Stimulated activated memory B cell treated with anti-CD40 and anti-IgM and Interleukin-4, amounts not matched to agents 10 μg/mL and 1 μg/mL and 100 μg/mL, for 72 hours (primary cell): ENCODE data around the gene BMP10.

Experiments
- ATAC-seq: fragments of 150-1000 bp; cut with Tn5 transposase; 2 replicates; pipeline ENCODE4 v1.10.0; 2021
- H3K27ac Mint-ChIP-seq: one replicate; pipeline ENCODE4 v1.8.0; 2022; ENCODE audit warnings: mild to moderate bottlenecking, mixed read lengths
- H3K27me3 Mint-ChIP-seq: one replicate; pipeline ENCODE4 v1.8.0; 2022; ENCODE audit warnings: mixed read lengths
- H3K36me3 Mint-ChIP-seq: one replicate; pipeline ENCODE4 v1.8.0; 2022; ENCODE audit warnings: mixed read lengths
- H3K4me1 Mint-ChIP-seq: one replicate; pipeline ENCODE4 v1.8.0; 2022; ENCODE audit warnings: mixed read lengths
- H3K4me3 Mint-ChIP-seq: one replicate; pipeline ENCODE4 v1.8.0; 2022; ENCODE audit warnings: mild to moderate bottlenecking, moderate library complexity, mixed read lengths
- H3K9me3 Mint-ChIP-seq: one replicate; pipeline ENCODE4 v1.8.0; 2022; ENCODE audit warnings: mixed read lengths

The BMP10 gene

DNA sequence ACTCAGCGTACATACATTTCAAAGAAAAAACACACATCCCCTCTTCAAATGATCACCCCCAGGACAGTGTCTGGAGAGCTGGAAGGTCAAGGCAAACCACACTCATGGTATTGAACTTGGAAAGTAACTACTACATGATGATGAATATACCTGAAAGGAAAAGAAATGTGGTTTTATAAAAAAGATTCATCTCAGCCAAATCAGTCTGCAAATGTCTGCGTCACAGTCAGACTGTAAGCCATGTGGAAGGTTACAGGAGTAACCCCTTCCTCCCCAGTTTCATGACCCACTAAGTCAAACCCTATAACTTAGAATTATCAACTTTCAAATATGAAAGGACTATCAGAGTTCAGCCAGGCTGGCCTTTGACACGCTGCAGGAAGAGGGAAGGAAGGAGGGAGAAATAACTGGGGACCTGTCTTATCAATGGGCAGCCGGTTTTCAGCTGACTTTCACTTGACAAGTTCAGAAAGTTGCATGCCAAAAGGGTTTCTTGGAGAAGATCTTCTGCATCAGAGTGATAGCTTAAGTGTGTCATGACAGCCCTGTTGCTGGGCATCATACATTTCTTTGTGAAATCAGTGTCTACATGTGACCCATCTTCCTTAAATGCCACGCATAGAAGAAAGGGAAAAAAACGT is 7.0 kb upstream of the BMP10 start:
- H3K9me3 Mint-ChIP-seq: no peaks in the 10 kb centered on the region
- H3K4me1 Mint-ChIP-seq: peaks cover 6% of the 10 kb centered on the region
- H3K27me3 Mint-ChIP-seq: no peaks in the 10 kb centered on the region
- no peak for ATAC-seq
- H3K27ac Mint-ChIP-seq: no peak overlapping the region
- no peaks in the 10 kb centered on the region for H3K36me3 Mint-ChIP-seq
- H3K4me3 Mint-ChIP-seq: no peak overlapping the region

DNA sequence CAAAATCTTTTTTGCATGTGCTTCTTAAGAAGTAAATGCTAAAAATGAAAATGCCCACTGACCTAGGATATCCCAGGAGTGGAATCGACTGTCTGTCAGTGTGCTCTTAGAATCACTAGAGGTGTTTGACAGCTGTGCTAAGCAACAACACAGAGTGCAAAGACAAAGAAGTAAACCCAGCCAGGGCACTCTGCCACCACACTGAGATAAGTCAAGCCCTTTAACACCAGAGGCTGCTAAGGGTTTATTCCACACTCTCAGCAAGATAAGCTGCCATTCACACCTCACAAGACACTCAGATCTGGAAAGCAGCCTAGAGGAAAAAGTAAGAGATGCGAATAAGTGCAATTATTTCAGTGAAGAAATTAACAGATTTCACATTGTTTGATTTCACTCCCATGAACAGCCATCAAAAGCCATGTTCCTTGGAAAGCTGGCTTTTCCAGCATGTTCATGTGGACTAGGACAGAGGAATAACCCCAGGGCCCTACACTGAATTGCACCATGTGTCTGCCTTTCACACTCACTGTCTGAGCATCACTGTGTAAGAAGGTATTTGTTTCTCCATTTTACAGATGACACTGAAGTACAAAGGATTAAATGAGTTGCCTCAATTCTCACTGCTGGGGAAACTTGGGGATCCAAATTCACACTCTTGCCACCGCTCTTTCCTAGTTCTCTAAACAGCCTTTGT is 6.0 kb upstream of the BMP10 start:
- ATAC-seq: no peak
- Mint-ChIP-seq H3K9me3 (no peaks in the 10 kb centered on the region), H3K36me3 (no peaks in the 10 kb centered on the region), H3K4me3 (no peak overlapping the region), H3K27me3 (no peaks in the 10 kb centered on the region), H3K27ac (no peak overlapping the region), H3K4me1 (peaks cover 6% of the 10 kb centered on the region)

DNA sequence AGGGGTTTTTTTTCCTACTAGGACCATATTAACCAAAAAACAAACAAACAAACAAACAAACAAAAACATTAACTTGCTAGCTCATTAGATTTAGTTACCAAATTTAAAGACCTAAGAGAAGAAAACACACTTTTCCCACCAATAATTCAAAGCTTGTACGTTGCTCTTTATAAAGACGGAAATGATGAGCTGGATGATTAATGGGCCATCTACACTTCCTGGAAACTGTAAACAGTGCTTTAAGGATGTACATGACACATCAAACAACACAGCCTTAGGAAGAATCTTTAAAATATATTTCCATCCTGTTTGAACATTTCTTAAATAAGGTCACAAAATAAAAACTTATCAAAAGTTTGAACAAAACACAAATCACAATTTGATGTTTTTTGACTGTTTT is 982 bp downstream of the BMP10 start:
- H3K36me3 Mint-ChIP-seq: no peaks in the 10 kb centered on the region
- H3K4me3 Mint-ChIP-seq: no peak overlapping the region
- no peak overlapping the region for H3K27ac Mint-ChIP-seq
- ATAC-seq: no peak
- no peaks in the 10 kb centered on the region for H3K4me1 Mint-ChIP-seq
- H3K9me3 Mint-ChIP-seq: no peaks in the 10 kb centered on the region
- no peaks in the 10 kb centered on the region for H3K27me3 Mint-ChIP-seq

DNA sequence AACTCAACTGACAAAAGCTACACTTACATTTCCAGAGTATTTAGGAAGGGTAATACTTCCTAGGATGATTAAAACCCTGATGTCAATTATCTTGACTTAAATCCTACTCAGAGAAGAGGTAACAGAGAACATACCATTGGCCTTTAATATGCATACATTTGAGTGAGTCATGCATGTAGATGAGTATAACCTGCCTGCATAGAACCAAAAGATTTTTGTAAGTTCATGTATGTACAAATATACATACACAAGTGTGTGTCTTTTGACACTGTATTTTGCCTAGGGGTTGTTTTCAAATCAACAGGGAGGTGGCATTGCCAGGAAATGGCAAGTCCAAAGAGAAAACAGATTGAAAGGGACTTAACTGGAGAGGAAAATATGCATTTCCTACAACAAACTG is 6.1 kb downstream of the BMP10 start:
- ATAC-seq: no peak
- Mint-ChIP-seq H3K9me3 (no peaks in the 10 kb centered on the region), H3K4me1 (no peaks in the 10 kb centered on the region), H3K4me3 (no peak overlapping the region), H3K27me3 (no peaks in the 10 kb centered on the region), H3K27ac (peak overlapping the region; percentile 23), H3K36me3 (no peaks in the 10 kb centered on the region)

DNA sequence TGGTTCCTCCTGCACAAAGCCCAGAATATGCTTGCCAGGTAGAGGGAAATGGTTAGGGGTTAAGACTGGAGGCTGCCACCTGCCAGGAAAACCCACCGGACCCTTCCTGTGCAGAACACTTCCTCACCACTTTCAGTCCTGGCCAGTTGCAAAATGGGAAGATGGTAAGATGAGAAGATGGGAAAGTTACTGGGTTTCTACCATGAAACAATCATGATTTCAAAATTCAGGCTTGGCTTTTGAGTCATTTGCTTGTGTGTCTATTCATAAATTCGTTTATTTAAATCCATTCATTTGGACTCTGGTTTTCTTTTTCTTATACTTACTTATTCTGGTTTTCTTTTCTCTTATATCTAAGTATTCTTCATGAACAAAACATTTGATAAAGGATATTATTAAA is 7.2 kb downstream of the BMP10 start:
- Mint-ChIP-seq H3K4me3 (no peak overlapping the region), H3K36me3 (no peaks in the 10 kb centered on the region), H3K27ac (peak overlapping the region; percentile 23), H3K27me3 (no peaks in the 10 kb centered on the region), H3K4me1 (no peaks in the 10 kb centered on the region), H3K9me3 (no peaks in the 10 kb centered on the region)
- no peak for ATAC-seq

DNA sequence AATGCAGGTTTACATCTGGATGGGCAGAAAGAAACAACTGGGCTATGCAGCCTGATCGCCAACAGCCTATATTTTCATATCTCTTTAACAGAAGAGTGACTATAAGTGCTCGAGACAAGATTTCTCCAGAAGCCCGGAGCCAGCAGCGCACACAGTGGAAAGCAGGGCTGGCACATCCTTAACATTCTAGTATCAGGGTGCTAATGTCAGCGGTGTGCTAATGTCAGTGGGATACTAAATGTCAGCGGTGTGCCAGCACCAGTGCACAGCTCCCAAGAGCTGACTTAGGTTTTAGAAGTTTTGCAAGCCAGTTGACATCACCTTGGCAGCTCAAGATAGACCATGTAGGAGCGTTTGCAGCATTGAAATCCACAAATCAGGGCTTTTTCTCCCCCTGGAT is 8.3 kb downstream of the BMP10 start:
- Mint-ChIP-seq H3K27me3 (no peaks in the 10 kb centered on the region), H3K9me3 (no peaks in the 10 kb centered on the region), H3K36me3 (no peaks in the 10 kb centered on the region), H3K4me3 (no peak overlapping the region), H3K4me1 (peaks cover 9% of the 10 kb centered on the region), H3K27ac (no peak overlapping the region)
- ATAC-seq: no peak

DNA sequence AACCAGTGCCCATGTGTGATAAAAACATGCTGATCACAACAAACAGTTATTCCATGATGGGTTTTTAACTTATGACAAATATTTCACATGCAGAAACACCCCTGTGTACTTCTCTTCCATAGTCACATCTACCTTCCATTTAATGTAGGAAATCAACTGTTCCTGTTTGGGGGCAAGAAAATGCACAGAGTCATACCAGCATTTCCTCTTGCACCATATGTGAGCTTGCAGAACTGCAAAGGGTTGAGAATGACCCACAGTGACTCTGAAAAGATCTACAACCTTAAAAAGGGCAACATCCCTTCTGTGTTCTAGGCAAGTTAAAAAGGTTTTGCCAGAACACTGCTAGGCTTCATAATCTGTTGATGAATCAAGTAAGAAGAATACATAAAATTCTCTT is 9.9 kb downstream of the BMP10 start:
- peaks cover 24% of the 10 kb centered on the region for H3K4me1 Mint-ChIP-seq
- H3K27me3 Mint-ChIP-seq: no peaks in the 10 kb centered on the region
- no peak overlapping the region for H3K4me3 Mint-ChIP-seq
- H3K36me3 Mint-ChIP-seq: no peaks in the 10 kb centered on the region
- H3K9me3 Mint-ChIP-seq: no peaks in the 10 kb centered on the region
- ATAC-seq: no peak
- H3K27ac Mint-ChIP-seq: no peak overlapping the region

DNA sequence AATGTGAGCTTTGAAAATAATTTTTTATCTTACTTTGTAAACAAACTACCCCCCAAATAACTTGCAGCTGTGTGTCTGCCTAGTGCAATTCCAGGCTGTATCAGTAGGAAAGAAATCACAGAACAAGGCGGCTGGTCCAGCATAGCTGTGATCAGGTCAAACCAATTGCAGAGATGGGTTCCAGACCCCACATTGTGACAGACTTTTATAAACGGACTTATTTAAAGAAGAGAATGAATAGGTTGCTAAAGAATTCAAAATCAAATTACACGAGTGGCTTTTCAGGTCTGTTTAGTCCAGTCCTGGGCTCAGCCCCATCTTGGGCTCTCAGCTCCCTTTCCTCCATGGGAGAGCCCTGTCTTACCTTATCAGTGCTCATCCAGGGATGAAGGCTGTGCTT is 11.1 kb downstream of the BMP10 start:
- no peak for ATAC-seq
- Mint-ChIP-seq H3K27ac (no peak overlapping the region), H3K36me3 (no peaks in the 10 kb centered on the region), H3K4me3 (no peak overlapping the region), H3K9me3 (no peaks in the 10 kb centered on the region), H3K27me3 (no peaks in the 10 kb centered on the region), H3K4me1 (peaks cover 24% of the 10 kb centered on the region)

DNA sequence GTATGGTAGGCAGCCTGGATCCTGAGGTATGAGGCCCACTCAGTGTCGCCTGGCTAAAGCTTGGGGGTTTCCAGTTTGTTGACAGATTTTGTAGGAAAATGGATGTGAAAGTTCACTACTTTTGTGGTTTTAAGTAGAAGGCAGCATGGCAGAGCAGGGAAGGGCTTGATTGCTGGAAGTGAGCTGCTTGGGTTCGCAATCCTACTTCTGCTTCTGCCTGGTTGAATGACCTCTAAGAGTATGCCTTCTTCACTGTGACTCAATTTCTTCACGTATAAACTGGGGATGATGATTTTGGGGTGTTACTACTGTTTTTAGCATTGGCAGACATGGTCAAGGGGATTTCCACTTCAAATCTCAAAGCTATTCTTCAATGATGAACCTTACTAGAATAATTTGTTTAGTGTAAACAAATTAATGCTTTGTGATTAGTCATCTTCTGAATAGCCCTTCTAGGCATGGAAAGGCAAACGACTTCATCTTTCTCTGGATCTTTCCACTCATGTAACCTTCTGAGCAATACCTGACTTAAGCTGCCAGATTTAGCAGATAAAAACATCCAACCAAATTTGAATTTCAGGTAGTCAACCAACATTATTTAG is 13.2 kb downstream of the BMP10 start:
- Mint-ChIP-seq H3K36me3 (no peaks in the 10 kb centered on the region), H3K27ac (peak overlapping the region; percentile 62), H3K4me1 (peaks cover 24% of the 10 kb centered on the region), H3K4me3 (no peak overlapping the region), H3K27me3 (no peaks in the 10 kb centered on the region), H3K9me3 (no peaks in the 10 kb centered on the region)
- peak; percentile 96 for ATAC-seq

DNA sequence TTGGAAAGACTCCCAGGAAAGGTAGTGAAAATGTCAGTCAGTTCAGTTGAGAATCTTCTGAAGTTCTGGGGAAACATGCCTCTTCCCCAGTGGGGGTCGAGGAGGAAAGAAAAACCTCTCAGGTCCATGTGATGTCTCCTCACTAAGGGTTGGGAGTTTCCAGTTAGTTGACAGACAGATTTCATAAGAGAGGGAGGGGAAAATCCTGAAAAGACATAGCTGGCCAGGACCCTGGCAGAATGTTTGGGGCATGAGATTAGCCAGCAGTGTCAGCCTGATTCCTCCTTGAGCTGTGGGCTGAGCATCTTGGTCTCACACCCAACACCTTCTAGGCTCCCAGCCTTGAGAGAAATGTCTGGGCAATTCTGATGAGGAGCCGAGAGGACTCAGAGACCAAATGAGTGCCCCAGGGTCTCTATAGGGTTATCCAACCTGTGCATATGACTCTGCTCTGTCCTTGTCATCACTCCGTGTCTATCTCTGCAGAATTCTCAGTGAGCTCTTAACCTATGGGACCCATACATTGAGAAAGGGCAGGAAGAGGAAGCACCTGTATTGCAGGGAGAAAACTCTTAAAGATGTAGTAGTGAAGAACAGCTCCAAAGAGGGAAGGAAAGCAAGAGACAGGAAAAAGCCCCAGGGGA is 13.9 kb downstream of the BMP10 start:
- H3K9me3 Mint-ChIP-seq: no peaks in the 10 kb centered on the region
- peaks cover 24% of the 10 kb centered on the region for H3K4me1 Mint-ChIP-seq
- no peaks in the 10 kb centered on the region for H3K36me3 Mint-ChIP-seq
- H3K4me3 Mint-ChIP-seq: peak overlapping the region; percentile 6
- ATAC-seq: peak; percentile 64
- H3K27ac Mint-ChIP-seq: peak overlapping the region; percentile 62
- H3K27me3 Mint-ChIP-seq: no peaks in the 10 kb centered on the region

DNA sequence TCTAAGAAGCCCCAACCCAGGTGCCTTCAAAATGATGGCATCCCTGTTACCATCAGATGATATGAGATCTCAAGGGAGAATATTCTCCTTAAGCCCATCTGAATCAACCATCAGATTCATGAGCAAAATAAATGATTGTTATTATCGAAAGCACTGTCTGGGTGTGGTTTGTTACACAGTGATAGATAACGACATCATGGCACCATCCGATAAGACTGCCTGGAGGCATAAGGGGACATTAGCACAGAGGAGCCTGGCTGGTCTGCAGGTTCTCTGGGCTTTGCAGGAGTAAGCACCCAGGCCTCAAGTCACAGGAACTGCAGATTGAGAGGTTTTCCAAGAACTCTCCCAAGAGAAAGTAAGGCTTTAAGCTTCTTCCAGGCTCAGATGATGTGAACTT is 15.6 kb downstream of the BMP10 start:
- no peak for ATAC-seq
- Mint-ChIP-seq H3K4me1 (peaks cover 24% of the 10 kb centered on the region), H3K27ac (no peak overlapping the region), H3K27me3 (no peaks in the 10 kb centered on the region), H3K36me3 (no peaks in the 10 kb centered on the region), H3K4me3 (no peak overlapping the region), H3K9me3 (no peaks in the 10 kb centered on the region)

DNA sequence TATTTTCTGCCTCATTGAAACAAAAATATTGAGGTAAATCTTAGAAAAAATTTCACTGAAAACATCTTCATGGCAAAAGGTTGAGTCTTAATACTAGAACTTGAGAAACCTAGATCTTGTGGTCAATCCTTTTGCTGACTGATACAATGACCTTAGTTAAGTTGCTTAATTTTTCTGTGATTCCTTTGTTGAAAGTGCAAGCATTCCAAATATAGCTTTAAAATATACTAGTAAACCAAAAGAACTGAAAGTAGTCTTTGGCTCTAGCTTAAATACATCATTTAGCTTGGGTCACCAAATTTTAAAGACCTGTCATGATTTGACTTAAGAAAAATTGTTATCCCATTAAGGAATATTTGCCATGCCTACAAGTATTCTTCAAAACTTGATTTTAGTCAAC is 16.7 kb downstream of the BMP10 start:
- H3K27me3 Mint-ChIP-seq: no peaks in the 10 kb centered on the region
- H3K4me3 Mint-ChIP-seq: no peak overlapping the region
- no peaks in the 10 kb centered on the region for H3K9me3 Mint-ChIP-seq
- no peak for ATAC-seq
- no peak overlapping the region for H3K27ac Mint-ChIP-seq
- H3K36me3 Mint-ChIP-seq: no peaks in the 10 kb centered on the region
- H3K4me1 Mint-ChIP-seq: peaks cover 24% of the 10 kb centered on the region

DNA sequence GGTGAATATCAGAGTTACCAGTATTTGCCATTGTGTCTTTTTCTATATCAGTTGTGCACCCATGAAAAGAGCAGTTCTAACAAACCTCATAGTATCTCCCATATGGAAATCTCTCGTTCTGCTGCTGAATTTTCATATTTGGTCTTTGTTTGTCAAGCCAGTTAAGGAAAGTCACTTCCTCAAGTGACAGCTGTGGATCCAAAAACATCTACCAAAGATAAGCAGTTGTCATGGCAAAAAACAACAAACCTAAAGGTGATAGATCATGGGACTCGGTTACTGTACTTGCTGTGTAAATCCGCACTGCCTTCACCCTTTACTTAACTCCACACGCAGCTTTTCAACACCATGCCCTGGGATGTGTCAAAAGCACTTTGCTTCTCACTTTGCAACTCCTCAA is 17.3 kb downstream of the BMP10 start:
- Mint-ChIP-seq H3K36me3 (no peaks in the 10 kb centered on the region), H3K27me3 (no peaks in the 10 kb centered on the region), H3K9me3 (no peaks in the 10 kb centered on the region), H3K4me1 (peaks cover 24% of the 10 kb centered on the region), H3K4me3 (no peak overlapping the region), H3K27ac (no peak overlapping the region)
- ATAC-seq: no peak

DNA sequence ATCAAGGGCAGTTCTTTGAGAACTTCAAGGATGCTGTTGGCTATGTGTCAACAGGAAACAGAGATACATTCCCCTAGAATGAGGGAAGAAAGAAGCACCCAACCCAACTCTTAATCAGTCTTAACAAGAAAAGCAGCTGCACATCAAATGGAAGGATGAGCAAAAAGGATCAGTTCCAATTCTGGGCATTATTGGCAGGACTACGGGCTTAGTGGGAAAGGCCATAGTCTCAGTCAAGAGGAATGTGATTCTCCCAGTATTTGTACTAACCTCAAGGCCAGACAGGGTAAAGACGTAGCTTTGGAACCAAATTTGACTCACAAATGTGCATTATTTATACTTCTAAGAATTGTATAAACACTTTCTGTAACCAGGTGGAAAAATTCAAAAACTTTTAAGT is 18.2 kb downstream of the BMP10 start:
- H3K27ac Mint-ChIP-seq: no peak overlapping the region
- ATAC-seq: no peak
- no peaks in the 10 kb centered on the region for H3K36me3 Mint-ChIP-seq
- no peak overlapping the region for H3K4me3 Mint-ChIP-seq
- no peaks in the 10 kb centered on the region for H3K9me3 Mint-ChIP-seq
- peaks cover 16% of the 10 kb centered on the region for H3K4me1 Mint-ChIP-seq
- H3K27me3 Mint-ChIP-seq: no peaks in the 10 kb centered on the region

DNA sequence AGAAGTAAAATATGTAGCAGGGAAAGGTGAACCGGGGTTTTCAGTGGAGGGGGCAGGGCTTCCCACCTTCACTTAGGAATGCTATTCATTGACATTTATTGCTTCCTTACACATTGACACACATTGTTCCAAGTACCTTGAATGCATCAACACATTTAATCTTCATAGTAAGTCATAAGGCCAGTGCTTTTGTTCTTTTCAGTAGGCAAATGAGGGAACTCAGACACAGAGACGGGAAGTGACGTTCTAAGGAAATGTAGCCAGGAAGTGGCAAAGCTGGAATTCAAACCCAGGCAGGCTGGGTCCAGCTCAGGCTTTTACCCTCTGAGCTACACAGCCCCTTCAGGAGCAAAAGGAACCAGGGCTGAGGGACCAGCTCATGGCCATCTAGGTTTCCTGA is 20.7 kb downstream of the BMP10 start:
- no peaks in the 10 kb centered on the region for H3K9me3 Mint-ChIP-seq
- H3K27me3 Mint-ChIP-seq: no peaks in the 10 kb centered on the region
- no peaks in the 10 kb centered on the region for H3K4me1 Mint-ChIP-seq
- ATAC-seq: no peak
- no peak overlapping the region for H3K4me3 Mint-ChIP-seq
- no peak overlapping the region for H3K27ac Mint-ChIP-seq
- no peaks in the 10 kb centered on the region for H3K36me3 Mint-ChIP-seq

DNA sequence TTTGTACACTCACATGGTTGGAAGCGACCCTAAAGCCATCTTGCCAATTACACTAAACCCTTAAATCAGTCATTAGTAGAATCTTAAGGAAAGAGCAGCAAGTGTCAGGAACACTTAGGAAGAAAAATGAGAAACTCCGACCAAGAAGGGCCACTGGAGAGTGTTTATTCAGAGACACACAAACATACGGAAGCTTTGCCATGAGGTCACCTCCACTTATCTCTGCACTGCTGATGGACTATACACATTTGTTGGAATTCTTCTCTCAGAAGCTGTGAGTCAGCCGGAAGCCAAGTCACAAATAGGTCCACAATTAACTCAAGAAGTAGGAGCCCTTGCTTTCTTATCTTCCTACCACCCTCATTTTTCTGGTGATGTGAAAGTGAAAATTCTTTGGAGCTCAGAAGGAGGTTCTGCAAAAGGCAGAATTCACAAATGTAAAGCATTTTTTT is 21.6 kb downstream of the BMP10 start:
- ATAC-seq: no peak
- Mint-ChIP-seq H3K27me3 (no peaks in the 10 kb centered on the region), H3K27ac (no peak overlapping the region), H3K9me3 (no peaks in the 10 kb centered on the region), H3K4me1 (no peaks in the 10 kb centered on the region), H3K4me3 (no peak overlapping the region), H3K36me3 (no peaks in the 10 kb centered on the region)
